ENCODE results near the gene GABBR1.
A peak's percentile ranks its signal among the peaks of the same experiment; 100 is the strongest.

Gene GABBR1

DNA sequence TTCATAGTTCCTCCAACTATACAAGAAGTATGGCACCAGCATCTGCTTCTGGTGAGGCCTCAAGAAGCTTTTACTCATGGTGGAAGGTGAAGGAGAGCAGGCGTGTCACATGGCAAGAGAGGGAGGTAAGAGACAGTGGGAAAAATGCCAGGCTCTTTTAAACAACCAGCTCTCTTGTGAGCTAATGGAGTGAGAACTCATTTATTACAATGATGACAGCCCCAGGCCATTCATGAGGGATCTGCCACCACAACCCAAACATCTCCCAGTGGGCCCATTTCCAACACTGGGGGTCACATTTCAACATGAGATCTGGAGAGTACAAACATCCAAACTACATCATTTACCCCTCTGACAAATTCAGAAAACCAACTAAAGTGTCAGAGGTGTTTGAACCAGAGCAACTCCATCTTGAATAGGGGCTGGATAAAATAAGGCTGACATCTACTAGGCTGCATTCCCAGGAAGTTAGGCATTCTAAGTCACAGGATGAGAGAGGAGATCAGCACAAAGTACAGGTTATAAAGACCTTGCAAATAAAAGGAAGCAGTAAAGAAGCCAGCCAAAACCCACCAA is 71.3 kb downstream of the GABBR1 start:
- DNase-seq: no peak

DNA sequence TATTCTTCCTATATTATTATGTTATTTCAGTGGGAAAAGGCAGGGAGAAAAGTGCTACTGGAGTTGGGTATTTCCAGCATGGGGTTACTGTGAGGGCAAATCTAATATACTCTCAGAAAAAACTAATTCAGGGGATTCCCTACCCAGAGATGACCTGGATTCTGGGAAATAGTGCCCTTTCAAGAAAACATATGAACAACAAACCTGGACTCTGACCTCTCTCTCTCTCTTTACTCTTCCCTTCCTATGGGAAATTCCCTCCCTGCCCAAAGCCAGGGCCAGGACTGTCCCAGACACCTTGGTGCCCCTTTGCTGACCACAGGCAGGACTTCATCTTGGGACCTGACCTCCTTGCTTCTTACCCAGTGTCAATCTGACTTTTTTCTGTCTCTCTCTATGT is 71.9 kb downstream of the GABBR1 start:
- no peak for DNase-seq

DNA sequence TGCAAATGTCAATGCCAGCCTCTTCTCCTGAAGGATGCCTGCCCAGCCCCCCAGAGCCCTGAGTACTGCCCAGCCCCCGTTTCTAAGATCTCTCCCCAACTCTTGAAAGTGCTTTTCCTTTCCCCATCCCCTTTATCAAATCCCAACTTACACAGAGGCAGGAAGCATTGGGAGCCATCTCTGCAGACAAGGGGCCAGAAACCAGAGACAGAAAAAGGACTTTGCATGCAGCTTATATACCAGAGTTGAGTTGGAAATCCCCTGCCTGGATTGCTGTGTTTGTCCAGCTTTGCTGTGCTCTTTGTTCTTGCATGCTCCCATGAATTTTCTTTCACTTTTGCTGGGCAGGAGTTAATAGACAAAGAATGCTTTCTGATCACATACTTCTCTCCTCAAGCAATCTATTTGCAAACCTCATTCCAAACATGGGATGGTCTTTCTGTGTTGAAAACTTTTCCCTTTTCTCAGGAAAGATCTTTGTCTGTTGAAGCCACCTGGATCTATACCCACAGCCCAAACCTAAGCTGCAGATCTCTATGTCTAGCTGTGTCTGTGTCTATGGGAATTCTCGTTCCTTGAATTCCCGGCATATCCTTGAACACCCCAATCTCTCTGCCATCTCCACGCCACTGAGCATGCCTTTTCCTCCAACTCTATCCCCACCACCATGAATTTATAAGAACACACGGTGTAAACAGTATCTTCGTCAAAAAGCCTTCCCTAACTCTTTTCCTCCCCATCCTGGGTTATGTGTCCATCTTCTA is 73.3 kb downstream of the GABBR1 start, which contains the start of gene UBD:
Gene UBD, minus strand, starts transcription at position 209 of the 764 bp plus-strand sequence. Its CDS starts 31 bp downstream, at position 178.
- DNase-seq: no peak

DNA sequence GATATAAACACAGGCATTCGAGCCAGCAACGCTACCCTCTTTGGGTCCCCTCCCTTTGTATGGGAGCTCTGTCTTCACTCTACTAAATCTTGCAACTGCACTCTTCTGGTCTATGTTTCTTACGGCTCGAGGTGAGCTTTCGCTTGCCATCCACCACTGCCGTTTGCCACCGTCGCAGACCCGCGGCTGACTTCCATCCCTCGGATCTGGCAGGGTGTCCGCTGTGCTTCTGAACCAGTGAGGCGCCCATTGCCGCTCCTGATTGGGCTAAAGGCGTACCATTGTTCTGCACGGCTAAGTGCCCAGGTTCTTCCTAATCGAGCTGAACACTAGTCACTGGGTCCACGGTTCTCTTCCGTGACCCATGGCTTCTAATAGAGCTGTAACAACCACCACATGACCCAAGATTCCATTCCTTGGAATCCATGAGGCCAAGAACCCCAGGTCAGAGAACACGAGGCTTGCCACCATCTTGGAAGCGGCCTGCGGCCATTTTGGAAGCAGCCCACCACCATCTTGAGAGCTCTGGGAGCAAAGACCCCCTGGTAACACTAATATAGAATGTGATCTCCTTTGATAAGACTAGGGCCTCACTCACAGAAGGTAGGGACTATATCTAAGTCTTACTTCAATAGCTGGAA is 74.4 kb downstream of the GABBR1 start:
- no peak for DNase-seq

DNA sequence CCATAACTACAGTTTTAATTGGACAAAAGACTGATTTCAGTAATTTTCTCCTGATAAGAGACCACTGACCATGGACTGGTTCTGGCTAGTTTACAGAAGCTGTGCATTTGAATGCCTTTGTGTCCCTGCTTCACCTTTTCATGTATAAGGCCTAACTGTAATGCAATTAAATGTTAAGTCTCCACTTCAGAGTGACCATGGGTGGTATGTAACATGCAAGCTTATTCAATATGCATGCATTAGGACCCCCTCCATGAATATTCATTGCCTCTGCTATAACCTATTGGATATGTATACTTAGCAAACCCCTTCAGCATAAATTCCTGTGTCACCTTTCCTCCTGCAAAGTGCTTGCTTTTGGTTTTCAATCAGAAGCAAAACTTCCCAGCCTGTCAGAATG is 75.7 kb downstream of the GABBR1 start:
- DNase-seq: no peak

DNA sequence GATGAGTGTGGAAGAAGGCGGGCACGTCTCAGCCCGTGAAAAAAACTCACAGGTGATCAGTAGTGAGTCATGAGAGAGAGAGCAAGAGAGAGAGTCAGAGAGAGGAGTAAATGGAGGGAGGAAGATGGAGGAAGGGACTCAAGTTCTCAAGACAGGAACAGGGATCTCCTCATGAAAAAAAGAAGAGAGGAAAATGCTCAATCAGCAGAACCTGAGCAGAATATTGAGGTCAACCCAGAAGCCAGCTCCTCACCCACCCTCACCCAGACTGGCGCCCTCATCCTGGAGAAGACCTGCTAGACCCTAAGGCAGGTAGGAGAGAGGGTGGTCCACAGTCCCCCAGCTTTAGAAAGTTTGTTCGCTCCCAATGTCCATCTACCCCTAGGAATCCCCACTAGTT is 78.2 kb downstream of the GABBR1 start:
- no peak for DNase-seq

DNA sequence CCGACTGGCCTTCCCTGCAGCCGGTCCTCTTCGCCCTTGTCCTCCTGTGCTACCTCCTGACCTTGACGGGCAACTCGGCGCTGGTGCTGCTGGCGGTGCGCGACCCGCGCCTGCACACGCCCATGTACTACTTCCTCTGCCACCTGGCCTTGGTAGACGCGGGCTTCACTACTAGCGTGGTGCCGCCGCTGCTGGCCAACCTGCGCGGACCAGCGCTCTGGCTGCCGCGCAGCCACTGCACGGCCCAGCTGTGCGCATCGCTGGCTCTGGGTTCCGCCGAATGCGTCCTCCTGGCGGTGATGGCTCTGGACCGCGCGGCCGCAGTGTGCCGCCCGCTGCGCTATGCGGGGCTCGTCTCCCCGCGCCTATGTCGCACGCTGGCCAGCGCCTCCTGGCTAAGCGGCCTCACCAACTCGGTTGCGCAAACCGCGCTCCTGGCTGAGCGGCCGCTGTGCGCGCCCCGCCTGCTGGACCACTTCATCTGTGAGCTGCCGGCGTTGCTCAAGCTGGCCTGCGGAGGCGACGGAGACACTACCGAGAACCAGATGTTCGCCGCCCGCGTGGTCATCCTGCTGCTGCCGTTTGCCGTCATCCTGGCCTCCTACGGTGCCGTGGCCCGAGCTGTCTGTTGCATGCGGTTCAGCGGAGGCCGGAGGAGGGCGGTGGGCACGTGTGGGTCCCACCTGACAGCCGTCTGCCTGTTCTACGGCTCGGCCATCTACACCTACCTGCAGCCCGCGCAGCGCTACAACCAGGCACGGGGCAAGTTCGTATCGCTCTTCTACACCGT is 79.5 kb downstream of the GABBR1 start:
- DNase-seq: peak; percentile 8

DNA sequence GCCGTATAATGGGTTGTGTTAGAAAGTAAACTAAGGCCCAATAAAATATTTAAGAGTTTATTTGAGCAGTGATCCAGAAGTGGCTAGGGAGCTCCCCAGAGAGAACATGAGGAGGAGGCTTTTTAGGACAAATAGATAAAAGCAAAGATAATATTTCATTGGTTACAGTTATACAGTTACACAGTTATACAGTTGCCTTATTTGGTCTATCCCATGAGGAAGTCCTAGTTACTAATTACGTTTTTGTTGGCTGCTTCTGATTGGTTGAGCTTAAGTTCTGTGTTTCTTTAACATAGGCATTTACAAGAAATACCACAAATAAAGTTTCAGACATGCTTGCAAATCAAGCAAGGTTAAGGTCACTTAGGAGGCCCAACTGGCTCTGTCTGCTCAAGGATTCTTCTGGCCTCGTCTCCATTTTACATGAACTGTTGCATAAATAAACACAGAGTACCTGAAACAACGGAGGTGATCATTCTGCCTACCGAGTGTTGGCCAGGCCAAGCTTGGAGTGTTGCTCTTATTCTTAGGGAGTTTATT is 80.4 kb downstream of the GABBR1 start:
- DNase-seq: no peak

DNA sequence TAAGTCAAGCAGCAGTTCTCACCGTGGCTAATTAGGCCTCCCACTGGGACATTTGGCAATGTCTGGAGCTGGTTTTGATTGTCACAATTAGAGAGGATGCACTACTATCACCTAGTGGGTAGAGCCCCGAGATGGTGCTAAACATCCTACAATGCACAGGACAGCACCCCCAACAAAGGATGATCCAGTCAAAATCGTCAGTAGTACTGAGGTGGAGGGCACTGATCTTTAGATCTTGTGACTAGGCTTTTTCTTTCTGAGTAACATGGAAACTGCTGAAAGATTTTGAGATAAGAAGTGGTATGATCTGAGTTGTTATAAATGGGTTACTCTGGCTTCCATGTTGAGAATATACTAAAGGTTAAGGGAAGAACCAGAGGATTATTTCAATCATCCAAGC is 85.4 kb downstream of the GABBR1 start:
- no peak for DNase-seq

DNA sequence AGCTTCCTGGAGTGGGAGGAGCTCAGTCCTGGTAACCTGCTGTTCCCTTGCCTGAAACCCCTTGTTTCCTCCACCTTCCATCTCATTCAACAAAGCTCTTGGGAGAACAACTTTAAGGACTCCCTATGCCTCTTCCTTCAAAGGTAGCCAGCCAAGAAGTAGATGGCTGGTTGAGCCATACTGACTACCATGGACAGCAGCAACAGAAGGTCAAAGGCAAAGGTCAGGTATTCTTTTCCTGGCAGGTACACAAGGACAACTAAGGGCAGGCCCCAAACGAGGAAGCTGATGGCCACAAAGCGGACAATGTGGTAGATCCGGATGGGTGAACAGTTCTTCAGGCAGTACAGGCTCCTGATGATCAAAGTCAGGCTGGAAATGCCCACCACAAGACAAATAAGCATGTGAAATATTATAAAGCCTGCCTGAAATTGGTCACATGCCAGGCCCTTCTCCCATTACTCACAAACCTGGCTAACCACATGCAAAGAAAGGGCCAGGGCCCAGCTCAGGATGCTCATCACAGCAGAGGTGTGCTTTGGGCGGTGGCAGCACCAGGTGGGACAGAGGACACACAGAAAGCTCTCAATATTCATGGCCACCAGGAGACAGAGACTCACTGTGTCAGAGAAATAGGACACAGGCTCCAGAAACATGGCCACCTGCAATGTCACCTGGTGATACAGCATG is 95.1 kb downstream of the GABBR1 start:
- DNase-seq: no peak

DNA sequence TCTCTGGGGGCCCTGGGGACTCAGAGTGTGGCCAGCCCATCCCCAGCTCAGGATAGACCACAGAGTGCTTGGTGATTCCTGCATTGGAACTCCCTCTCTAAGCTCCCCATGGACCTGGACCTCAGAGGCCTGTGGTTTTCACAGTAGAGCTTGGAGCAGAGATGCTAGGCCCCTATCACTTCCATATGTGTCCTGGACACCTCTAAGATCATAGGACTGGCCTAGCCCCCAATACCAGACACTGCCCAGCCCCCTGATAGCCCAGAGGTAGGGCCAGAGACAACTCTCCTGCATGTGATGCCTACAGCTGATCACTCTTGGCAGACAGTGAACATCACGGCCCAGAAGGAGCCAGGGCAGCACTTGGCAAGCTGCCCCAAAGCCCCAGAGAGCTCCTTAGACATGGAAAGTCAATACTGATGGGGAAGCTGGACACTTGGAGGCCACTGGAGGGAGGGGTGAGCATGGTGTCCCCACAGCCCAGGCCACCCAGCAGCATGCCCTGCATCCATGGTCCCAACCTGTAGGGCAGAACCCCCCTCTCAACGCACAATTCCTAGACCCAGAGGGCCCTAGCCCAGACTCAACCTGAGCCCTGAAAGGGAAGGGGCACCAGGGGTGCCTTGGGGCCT is 100.5 kb downstream of the GABBR1 start:
- no peak for DNase-seq

DNA sequence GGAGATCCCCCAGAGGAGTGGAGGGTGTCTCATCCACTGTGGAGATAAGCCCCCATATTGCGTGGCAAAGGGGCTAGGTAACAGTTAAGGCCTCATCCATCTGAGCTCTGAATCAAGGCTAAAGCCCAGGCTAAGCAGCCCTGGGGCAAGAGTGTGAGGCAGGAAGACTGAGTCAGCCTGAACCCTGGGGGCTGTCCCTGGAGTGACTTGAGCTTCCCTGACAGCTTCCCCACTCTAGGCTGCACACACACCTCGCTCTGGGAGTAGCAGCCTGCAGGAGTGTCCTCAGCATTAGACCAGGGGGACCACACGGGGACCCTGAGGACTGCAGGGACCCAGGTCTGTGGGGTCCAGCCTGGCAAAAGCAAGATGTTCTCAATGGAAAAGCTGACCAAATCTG is 101.3 kb downstream of the GABBR1 start:
- no peak for DNase-seq

DNA sequence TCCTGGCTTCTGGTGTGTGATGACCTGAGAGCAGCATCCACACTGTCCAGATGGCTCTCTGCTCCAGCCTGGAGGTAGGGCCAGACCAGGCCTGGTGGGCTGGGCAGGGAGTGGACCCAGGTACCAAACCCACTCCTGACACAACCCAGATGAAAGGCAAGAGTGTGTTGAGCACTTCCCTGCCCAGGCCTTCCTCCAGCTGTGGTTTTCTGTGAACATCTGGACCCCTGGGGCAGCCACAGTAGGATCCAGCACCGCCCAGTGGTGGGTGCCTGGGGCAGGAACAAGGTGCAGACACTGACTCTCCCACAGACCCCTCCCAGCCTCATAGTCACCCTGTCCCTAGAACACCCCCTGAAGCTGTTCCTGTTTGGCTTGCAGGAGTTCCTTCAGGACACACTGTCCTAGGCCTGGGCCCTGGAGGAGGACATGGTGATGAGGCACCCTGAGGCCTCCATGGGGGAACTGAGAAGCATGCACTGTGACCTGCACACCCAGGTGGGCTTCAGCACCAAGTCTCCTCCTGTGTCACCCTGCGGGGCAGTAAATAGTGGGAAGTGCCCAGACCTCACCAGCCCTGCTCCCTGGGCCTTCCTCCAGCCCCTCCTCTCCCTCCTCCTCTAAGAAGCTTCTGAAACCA is 102.2 kb downstream of the GABBR1 start:
- DNase-seq: no peak

DNA sequence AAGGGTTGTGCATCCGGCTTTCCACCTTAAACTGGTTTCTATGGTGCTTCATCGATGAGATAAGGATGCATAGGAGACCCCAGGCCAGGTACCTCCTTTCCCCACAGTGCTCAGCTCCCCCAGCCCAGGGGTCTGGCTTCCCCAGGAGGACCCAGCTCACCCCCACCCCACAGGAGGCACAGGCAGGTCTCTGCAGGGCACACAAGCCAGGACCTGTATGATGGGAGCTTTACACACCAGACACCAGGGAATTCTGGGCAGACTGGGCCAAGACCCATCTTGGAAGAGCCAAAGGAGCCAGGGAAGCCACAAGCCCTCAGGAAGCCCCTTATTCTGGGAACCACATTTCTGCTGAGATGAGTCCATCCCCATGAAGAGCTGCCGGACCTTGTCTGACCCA is 103.0 kb downstream of the GABBR1 start:
- DNase-seq: no peak

DNA sequence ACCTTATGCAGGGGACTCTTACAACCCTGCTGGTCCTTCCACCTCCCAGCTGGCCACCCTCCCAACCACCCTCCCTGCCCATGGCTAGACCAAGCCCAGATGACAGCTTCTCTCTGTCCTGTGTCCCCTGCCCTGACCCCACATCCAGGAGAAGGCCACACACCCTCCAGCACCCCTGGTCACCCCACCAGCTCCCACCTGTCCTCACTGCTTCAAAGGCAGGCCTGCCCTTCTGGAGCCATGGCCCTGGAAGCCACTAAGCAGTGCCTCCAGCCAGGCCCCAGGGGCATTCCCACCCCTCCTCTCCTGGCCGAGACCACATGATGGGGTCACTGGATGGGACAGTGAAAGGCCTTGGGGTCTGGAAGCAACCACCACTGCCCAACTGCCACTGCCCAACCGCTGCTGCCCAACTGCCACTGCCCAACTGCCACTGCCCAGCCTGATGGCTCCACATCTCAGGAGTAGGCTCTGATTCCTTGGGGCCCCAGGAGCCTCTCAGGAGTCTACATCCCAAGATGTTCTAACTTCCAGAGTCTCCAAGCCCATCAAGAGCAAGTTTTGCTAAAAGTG is 103.9 kb downstream of the GABBR1 start:
- no peak for DNase-seq

DNA sequence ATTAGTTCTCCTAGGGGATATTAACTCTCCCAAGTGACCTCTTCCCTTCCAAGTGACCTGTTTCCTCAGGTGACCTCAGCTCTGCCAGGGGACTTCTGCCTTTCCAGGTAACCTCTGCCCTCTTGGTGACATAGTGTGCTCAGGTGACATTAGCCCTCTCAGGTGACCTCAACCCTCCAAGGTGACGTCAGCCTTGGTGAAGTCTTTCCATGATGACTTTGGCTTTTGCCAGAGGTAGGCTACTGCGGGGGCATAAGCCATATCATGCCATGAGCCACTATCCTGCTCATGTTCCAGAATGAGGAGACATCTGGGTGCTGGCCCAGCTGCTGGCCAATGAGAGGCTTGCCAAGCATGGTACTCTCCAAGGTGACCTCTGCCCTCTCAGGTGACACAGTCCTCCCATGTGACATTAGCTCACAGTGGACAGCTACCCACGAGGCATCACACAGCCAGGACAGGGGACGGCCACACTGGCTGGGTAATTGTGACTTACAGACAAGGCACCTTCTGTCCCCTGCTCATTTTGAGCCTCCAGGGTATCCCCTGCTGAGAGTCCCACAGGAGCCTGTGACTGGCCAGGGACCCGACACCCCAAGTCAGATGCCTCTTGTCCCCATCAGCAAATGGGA is 104.6 kb downstream of the GABBR1 start:
- no peak for DNase-seq

DNA sequence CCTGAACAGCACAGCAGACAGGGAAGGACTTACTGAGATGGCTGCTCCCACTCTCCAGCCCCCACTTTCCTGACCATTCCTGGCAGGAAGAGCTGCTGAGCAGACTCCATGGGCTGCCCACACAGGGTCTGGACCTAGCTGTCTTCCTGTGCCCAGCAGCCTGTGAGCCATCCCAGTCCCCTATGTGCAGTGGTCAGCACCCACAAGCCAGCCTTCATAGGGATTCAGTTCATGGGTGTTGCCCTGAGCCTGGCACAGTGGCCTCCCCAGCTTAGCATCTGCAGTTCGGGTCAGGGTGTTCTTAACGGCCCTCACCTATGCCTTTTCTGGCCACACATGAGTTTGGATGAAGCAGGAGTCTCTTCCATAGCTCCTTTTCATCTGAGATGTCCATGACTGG is 105.4 kb downstream of the GABBR1 start:
- no peak for DNase-seq

DNA sequence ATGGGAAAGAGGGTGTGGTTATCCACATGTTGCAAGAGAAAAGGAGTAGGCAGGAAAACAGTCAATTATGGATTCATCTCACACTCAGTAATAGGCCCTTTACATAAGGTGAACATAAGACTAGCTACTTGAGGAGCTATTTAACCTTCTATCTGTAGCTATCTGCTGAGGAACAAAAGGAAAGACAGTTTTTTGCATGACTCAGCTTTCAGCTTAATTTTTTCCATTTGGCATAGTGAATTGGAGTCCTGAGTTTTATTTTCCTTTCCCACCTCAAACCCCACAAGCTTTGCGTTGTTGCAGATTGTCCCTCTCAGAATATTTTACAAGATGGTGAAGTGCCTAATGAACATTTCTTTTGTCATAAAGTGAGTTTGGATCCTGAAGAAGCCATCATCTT is 105.9 kb downstream of the GABBR1 start:
- no peak for DNase-seq

DNA sequence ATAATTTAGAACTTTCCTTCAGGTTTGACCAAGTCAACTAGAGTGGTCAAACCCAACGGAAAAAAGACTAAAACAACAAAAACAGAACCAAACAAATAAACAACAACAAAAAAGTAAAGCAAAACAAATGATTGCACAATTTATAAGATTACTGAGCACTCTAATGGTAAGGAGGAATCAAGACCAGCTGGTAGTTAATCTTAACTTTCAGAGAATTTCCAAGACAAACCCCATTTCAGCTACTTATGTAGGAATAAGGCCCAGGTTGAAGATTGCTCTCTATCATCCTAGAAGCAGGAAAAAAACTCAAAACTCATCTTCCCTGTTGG is 107.7 kb downstream of the GABBR1 start:
- no peak for DNase-seq

DNA sequence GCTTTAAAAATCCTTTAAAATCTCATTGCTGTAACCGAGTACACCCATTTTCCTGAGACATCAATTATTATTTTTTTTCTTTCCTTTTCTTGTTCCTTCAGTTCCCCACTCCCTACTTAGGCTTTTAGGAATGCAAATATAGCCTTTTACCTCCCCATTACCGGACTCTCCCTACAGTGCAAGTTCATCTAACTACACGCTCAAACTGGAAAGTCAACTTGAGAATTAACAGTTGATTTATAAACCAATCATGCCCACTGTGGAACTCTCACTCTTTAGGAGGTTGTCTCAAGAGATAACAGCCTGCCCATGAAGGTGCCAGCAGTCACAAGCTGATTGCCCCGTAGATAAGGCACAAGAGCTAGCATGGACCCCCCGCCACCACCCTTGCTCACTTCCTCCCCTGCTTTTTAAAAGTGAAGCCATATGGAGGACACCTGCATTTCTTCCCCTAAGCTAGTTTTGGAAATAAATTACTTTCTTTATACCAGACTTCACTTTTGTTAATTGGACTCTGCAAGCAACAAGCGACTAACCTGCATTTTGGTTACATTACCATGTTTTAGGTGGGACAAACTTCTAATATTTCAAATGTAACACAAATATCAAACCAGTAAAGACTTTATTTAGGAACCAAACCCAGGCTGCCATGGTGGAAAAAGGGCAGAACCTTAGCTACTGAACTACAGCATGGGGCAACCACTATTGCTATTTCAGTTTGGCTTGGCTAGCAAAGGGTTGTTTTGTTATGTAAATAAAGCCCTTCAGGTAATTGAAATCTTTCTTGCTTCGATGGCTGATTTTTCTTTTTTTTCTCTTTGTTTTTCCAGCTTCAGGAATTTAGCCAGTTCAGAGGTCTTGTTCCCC is 108.3 kb downstream of the GABBR1 start:
- no peak for DNase-seq
